GM12873 (cell line): ENCODE results near the gene UBE3C.
A peak's percentile ranks its signal among the peaks of the same experiment; 100 is the strongest.

Experiments
- CTCF ChIP-seq: IDR thresholded peaks from 2 replicates; pipeline ENCODE4 v1.5.1; 2012; ENCODE audit warnings: low read depth, mild to moderate bottlenecking, moderate library complexity, low read length, control low read depth; ENCODE audit not compliant: insufficient read depth; ENCODE audit errors: missing control alignments

Gene UBE3C

GRCh38 chr7:157244516-157245294 is 106.0 kb downstream of the UBE3C start:
- TF ChIP-seq CTCF, result no peak

GRCh38 chr7:157246052-157246451 is 107.3 kb downstream of the UBE3C start:
- TF ChIP-seq CTCF, result no peak

- no peak for TF ChIP-seq CTCF
Observed at GRCh38 chr7:157248659-157249058, 109.9 kb downstream of the UBE3C start.

GRCh38 chr7:157250605-157251228 is 112.0 kb downstream of the UBE3C start:
- peak; percentile 84 for TF ChIP-seq CTCF

GRCh38 chr7:157253850-157254249 is 115.1 kb downstream of the UBE3C start:
- no peak for TF ChIP-seq CTCF

- no peak for TF ChIP-seq CTCF
Observed at GRCh38 chr7:157255201-157255606, 116.5 kb downstream of the UBE3C start.

- TF ChIP-seq CTCF, result no peak
Observed at GRCh38 chr7:157263156-157263555, 124.4 kb downstream of the UBE3C start.
